GM18858 (cell line): ENCODE data around the gene DTNBP1.

Experiments used
- ATAC-seq: cut with Tn5 transposase; IDR thresholded peaks from one replicate; pipeline ENCODE4 v1.9.1; 2021; ENCODE audit not compliant: unreplicated experiment

The DTNBP1 gene

GRCh38 chr6:15662326-15663129 lies at the start of gene DTNBP1:
DTNBP1 (minus strand) TSS chr6:15663028; CDS start chr6:15662869, 159 bp downstream.
- peak; percentile 62 for ATAC-seq

- ATAC-seq: no peak
Measured at GRCh38 chr6:15709651-15710269, 46.9 kb upstream of the DTNBP1 start.

- no peak for ATAC-seq
Measured at GRCh38 chr6:15708231-15708630, 45.4 kb upstream of the DTNBP1 start.

GRCh38 chr6:15705981-15706380 lies 43.2 kb upstream of the DTNBP1 start:
- ATAC-seq: no peak

- ATAC-seq: no peak
Measured at GRCh38 chr6:15698471-15698870, 35.6 kb upstream of the DTNBP1 start.

GRCh38 chr6:15697895-15698294 lies 35.1 kb upstream of the DTNBP1 start:
- ATAC-seq: no peak

- peak; percentile 86 for ATAC-seq
Measured at GRCh38 chr6:15691250-15691869, 28.5 kb upstream of the DTNBP1 start.

GRCh38 chr6:15690510-15690909 lies 27.7 kb upstream of the DTNBP1 start:
- ATAC-seq: no peak

- no peak for ATAC-seq
Measured at GRCh38 chr6:15689586-15690482, 27.0 kb upstream of the DTNBP1 start.

GRCh38 chr6:15685619-15686018 lies 22.8 kb upstream of the DTNBP1 start:
- ATAC-seq: no peak

- ATAC-seq: peak; percentile 58
Measured at GRCh38 chr6:15682965-15683822, 20.4 kb upstream of the DTNBP1 start.

- no peak for ATAC-seq
Measured at GRCh38 chr6:15681946-15682345, 19.1 kb upstream of the DTNBP1 start.

- ATAC-seq: no peak
Measured at GRCh38 chr6:15678514-15678913, 15.7 kb upstream of the DTNBP1 start.

GRCh38 chr6:15677822-15678221 lies 15.0 kb upstream of the DTNBP1 start:
- ATAC-seq: no peak

- no peak for ATAC-seq
Measured at GRCh38 chr6:15675536-15676220, 12.8 kb upstream of the DTNBP1 start.

GRCh38 chr6:15674690-15675386 lies 12.0 kb upstream of the DTNBP1 start:
- ATAC-seq: no peak

- ATAC-seq: no peak
Measured at GRCh38 chr6:15673666-15674065, 10.8 kb upstream of the DTNBP1 start.

- no peak for ATAC-seq
Measured at GRCh38 chr6:15672818-15673217, 10.0 kb upstream of the DTNBP1 start.

GRCh38 chr6:15672291-15672690 lies 9.5 kb upstream of the DTNBP1 start:
- ATAC-seq: no peak
